ACC112 (cell line): ENCODE data around the gene MT1G.
"Not testable (repeated sequence)": the region's sequence is repeated elsewhere in the genome, so short reads cannot be mapped to it uniquely, and the experiment has no call there.

Source experiments
- H2AFZ ChIP-seq: fragments of 200-600 bp; sonication (generic); one replicate; pipeline ENCODE4 v1.6.0; 2017; ENCODE audit warnings: antibody characterized with exemption, low read length; ENCODE audit not compliant: unreplicated experiment
- H3K27ac ChIP-seq: fragments of 200-600 bp; sonication (generic); 2 replicates; pipeline ENCODE4 v1.5.1; 2014; ENCODE audit warnings: low read depth, mild to moderate bottlenecking, antibody characterized with exemption, low read length, moderate library complexity
- H3K27me3 ChIP-seq: fragments of 200-600 bp; sonication (generic); 2 replicates; pipeline ENCODE4 v1.6.1; 2014; ENCODE audit warnings: mild to moderate bottlenecking, antibody characterized with exemption, low read length, moderate library complexity, mixed read lengths; ENCODE audit not compliant: insufficient read depth
- H3K36me3 ChIP-seq: fragments of 200-600 bp; sonication (generic); 2 replicates; pipeline ENCODE4 v1.6.1; 2016; ENCODE audit warnings: mild to moderate bottlenecking, antibody characterized with exemption, low read length, moderate library complexity, mixed read lengths; ENCODE audit not compliant: insufficient read depth
- H3K4me1 ChIP-seq: fragments of 200-600 bp; sonication (generic); one replicate; pipeline ENCODE4 v1.6.1; 2016; ENCODE audit warnings: low read length, mixed read lengths; ENCODE audit not compliant: insufficient read depth, unreplicated experiment, control insufficient read depth
- H3K4me3 ChIP-seq: fragments of 200-600 bp; sonication (generic); 2 replicates; pipeline ENCODE4 v1.5.1; 2014; ENCODE audit warnings: mild to moderate bottlenecking, low read depth, low read length
- H3K79me2 ChIP-seq: fragments of 200-600 bp; sonication (generic); one replicate; pipeline ENCODE4 v1.6.0; 2016; ENCODE audit warnings: low read length; ENCODE audit not compliant: control insufficient read depth, unreplicated experiment, insufficient read depth

MT1G gene

DNA sequence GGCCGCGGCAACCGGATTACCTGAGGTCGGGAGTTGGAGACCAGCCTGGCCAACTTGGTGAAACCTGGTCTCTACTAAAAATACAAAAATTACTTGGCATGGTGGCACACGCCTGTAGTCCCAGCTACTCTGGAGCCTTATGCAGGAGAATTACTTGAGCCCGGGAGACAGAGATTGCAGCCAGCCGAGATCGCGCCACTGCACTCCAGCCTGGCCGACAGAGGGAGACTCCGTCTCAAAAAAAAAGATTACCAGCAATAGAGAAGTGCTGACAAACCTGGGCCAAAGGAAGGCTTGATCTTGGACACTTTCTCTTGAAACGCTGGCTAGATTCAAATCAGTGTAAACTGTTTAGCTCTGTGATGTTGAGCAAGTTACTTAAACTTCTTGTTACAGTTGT, 6.1 kb upstream of the MT1G start:
- no peaks in the 10 kb centered on the region for H3K36me3 ChIP-seq
- no peaks in the 10 kb centered on the region for H3K79me2 ChIP-seq
- peaks cover 32% of the 10 kb centered on the region for H3K27me3 ChIP-seq
- H3K27ac ChIP-seq = no peak overlapping the region
- H3K4me1 ChIP-seq = no peaks in the 10 kb centered on the region
- H3K4me3 ChIP-seq = no peak overlapping the region
- H2AFZ ChIP-seq = no peak overlapping the region

DNA sequence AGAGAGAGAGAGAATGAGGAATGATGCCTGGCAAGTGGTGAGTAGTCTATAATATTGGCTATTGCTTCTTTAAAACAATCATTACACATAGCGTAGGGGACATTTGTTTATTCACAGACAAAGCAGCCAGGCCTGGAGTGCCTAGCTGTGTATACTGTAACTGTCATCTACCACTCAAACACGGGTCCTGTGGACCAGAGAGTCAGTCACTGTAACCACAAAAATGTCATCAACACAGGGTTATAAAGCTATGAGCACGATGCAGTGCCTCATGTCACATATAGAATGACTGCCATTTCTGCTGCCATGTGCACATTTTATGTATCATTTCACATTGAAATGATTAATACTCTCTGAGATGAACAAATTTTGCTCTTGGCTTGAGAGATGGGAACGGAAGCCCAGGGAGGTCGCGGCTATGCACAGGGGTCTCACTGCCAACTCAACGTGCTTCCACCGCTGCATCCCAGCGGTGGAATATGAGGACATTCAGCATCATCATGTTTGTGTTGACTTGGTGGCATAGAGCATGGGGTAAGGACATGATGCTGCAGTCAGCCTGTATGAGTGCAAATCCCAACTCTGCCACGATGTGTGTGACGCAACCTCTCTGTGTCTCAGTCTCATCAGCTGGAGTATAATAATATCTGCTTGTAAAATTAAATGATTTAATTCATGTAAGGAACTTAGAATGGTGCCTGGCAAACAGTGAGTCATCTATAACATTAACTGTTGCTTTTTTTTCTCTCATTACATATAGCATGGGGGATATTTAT, 5.1 kb upstream of the MT1G start:
- Histone ChIP-seq H3K27me3 (peaks cover 41% of the 10 kb centered on the region), H3K4me3 (no peak overlapping the region), H2AFZ (no peak overlapping the region), H3K36me3 (no peaks in the 10 kb centered on the region), H3K27ac (no peak overlapping the region), H3K4me1 (no peaks in the 10 kb centered on the region), H3K79me2 (no peaks in the 10 kb centered on the region)

DNA sequence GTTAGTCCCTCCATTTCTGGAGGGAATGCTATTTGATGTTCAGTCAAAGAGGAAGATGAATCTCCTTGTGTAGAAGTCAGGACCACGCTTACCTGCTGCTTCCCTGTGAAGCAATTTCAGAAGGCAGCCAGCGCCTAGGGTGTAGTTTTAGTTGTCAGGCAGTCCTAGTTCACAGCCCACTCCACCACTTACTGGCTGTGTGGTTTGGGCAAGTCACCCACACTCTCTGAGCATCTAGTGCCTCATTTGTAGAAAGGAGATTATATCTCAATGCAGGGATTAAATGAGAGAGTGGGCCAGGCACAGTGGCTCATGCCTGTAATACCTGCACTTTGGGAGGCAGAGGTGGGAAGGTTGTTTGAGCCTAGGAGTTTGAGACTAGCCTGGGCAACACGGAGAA, 4.3 kb upstream of the MT1G start:
- H2AFZ ChIP-seq, H3K79me2 ChIP-seq, H3K27ac ChIP-seq, H3K4me3 ChIP-seq, H3K36me3 ChIP-seq, H3K4me1 ChIP-seq: not testable (repeated sequence)
- H3K27me3 ChIP-seq = peaks cover 49% of the 10 kb centered on the region

DNA sequence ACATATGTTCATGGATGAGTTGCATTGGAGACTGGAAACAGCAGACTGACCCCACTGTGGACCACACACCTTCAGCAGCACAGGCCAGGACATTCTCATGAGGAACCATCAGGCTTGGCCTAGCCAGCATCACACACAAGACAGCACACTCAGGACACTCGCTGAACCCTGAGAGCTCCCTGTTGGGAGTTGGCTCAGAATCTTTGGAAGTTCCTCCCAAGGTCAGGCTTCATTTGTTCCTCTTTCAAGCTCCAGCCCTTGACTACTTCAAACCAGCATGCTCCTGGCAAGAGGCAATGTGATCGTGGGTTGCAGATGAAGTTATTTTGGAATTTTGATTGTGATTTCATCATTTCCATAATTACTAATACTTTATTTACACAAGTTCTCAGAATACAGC, 3.8 kb upstream of the MT1G start:
- not testable (repeated sequence) for H2AFZ ChIP-seq, H3K79me2 ChIP-seq, H3K4me3 ChIP-seq, H3K36me3 ChIP-seq, H3K27ac ChIP-seq, H3K4me1 ChIP-seq
- peaks cover 54% of the 10 kb centered on the region for H3K27me3 ChIP-seq

DNA sequence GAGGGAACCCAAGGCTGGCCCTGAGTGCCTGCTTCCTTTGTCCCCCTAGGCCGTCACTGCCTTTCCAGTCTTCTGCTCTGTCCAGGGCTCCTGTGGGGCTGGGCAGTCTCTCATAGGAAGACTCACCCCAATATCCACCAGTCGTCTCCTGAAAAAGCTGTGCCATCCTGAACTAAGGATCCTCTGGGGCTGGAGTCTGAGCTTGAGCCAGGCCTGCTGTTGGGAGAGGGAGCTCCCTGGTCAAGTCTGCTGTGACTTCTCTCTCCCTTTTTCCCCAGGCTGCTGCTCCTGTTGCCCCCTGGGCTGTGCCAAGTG, 2.7 kb upstream of the MT1G start:
- Histone ChIP-seq H3K36me3 (no peaks in the 10 kb centered on the region), H3K4me3 (no peak overlapping the region), H3K27me3 (peaks cover 57% of the 10 kb centered on the region), H3K79me2 (no peaks in the 10 kb centered on the region), H3K27ac (no peak overlapping the region), H2AFZ (no peak overlapping the region), H3K4me1 (no peaks in the 10 kb centered on the region)

DNA sequence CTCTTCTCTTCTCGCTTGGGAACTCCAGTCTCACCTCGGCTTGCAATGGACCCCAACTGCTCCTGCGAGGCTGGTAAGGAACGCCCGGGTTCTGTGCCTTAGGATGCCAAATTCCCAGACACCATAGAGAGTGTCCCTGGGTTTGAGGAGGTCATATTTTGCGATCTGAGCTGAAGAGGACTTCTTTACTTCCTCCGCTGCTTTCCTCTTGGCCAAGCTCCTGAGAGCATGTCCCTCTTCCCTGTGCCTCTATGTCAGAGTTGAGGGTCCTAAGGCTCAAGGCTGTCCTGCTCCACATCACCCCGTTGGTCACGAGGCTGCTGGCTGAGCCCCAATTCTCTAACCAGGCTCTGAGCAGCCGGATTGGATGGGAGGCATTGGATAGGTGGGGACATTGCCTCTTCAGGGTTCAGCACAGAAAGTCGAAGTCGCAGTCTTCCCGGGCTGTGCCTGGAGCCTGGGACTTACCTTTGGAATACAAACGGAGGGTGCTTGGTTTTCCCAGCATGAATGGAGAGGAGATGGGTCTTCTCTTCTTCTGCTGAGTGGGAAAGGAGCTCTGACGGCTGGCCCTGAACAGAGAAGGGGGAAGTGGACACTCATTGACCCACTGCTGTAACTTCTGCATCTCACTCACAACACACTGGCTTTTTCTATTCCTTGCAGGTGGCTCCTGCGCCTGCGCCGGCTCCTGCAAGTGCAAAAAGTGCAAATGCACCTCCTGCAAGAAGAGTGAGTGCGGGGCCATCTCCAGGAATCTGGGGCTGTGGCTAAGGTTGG, 2.2 kb upstream of the MT1G start:
- no peak overlapping the region for H2AFZ ChIP-seq
- no peak overlapping the region for H3K4me3 ChIP-seq
- H3K27me3 ChIP-seq = peaks cover 55% of the 10 kb centered on the region
- no peaks in the 10 kb centered on the region for H3K79me2 ChIP-seq
- H3K36me3 ChIP-seq = no peaks in the 10 kb centered on the region
- no peaks in the 10 kb centered on the region for H3K4me1 ChIP-seq
- H3K27ac ChIP-seq = no peak overlapping the region

DNA sequence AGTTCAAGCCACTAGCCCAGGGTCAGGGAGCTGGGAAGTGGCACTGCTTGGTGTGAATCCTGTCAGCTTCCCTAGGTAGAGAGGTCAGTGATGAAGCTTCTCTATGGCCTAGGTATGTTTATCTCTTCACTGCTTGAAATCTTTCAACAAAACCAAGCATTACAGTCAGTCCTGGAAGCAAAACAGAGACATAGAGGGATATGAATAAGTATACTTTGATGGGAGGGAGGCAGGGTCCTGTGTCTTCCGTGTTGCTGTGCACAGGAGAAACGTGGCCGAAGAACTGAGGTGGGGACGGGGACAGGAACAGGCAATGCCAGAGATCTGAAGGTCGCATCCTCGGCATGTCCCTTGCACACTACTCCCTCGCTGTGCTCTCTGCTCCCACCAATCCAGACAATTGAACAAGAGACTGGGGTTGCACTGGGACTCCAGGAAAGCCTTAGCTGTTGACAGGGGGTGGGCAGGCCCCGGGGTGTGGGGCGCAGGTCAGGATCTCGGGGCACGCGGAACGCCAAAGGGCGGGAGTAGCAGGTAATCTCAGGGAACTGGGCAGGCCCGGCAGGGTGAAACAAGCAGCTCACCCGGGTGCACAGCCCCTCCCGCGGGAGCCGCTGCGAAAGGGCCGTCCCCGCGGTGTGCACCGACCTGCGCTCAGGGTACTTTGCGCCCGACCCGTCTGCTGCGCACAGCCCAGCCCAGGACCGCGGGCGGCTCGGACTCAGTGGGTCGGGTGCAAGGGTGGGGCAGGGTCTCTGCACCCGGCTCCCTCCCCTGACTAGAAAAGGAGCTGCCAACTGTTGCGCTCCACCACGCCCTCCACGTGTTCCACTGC, 1.4 kb upstream of the MT1G start, which contains the start of gene MT1H:
Gene MT1H, plus strand, starts transcription at position 810 of the 835 bp plus-strand sequence. CDS start 71 bp downstream, outside the sequence.
- no peak within 1 kb of the TSS for H3K4me3 ChIP-seq
- peaks cover 61% of the 10 kb centered on the region for H3K27me3 ChIP-seq
- no peak within 1 kb of the TSS for H3K27ac ChIP-seq
- no peak within 1 kb of the TSS for H2AFZ ChIP-seq
- no peaks in the 10 kb centered on the region for H3K36me3 ChIP-seq
- no peaks in the 10 kb centered on the region for H3K79me2 ChIP-seq
- H3K4me1 ChIP-seq = no peaks in the 10 kb centered on the region

DNA sequence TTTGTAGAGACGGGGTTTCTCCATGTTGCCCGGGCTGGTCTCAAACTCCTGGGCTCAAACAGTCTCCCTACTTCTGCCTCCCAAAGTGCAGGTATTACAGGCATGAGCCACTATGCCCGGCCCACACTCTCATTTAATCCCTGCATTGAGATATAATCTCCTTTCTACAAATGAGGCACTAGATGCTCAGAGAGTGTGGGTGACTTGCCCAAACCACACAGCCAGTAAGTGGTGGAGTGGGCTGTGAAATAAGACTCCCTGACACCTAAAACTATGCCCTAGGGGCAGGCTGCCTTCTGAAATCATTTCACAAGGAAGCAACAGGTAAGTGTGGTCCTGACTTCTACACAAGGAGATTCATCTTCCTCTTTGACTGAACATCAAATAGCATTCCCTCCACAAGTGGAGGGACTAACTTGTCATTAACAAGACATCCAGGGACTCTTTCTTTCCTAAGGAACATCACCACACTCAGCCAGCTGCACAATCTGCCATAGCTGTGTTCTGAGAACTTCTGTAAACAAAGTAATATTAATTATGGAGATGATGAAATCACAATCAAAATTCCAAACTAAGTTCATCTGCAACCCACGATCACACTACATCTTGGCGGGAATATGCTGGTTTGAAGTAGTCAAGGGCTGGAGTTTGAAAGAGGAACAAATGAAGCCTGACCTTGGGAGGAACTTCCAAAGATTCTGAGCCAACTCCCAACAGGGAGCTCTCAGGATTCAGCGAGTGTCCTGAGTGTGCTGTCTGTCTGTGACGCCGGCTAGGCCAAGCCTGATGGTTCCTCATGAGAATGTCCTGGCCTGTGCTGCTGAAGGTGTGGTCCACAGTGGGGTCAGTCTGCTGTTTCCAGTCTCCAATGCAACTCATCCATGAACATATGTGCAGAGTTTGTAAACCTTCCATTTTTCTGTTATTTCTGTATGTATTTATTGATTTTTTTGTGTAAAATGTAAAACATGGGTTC, 2.3 kb downstream of the MT1G start:
- H3K27me3 ChIP-seq = peaks cover 79% of the 10 kb centered on the region
- not testable (repeated sequence) for H3K4me1 ChIP-seq, H3K79me2 ChIP-seq, H3K4me3 ChIP-seq, H2AFZ ChIP-seq, H3K27ac ChIP-seq, H3K36me3 ChIP-seq

DNA sequence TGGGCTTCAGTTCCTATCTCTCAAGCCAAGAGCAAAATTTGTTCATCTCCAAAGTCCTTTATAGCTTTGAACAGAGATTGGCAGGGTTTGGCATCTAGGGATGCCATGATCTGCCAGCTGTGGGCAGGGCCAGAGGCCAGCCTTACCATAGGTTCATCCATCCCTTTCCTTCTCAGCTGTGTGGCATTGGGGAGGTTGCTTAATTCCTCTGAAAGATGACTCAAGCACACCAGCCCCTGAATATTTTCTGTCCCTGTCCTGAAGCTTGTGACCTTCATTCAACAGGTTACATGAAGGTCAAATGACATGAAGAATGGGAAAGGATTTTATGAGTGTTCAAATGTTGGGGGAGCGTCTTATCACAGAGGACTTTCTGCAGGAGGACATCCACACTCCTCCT, 3.4 kb downstream of the MT1G start:
- Histone ChIP-seq H3K27me3 (peaks cover 78% of the 10 kb centered on the region), H3K4me3 (no peak overlapping the region), H3K79me2 (no peaks in the 10 kb centered on the region), H3K36me3 (no peaks in the 10 kb centered on the region), H2AFZ (no peak overlapping the region), H3K4me1 (peaks cover 6% of the 10 kb centered on the region), H3K27ac (no peak overlapping the region)
